ENCODE data around the gene SPI1. TPM values are rescaled to one million over a fixed set of nuclear protein-coding genes. Genes with fewer than 3 reads are reported as not detected.
A peak's percentile ranks its signal among the peaks of the same experiment; 100 is the strongest.

The SPI1 gene
- total RNA-seq, 1 experiment from 2014 or later = not detected

- H3K4me3 ChIP-seq (ENCODE audit: low read depth, low read length) = no peak overlapping the region
- H3K27me3 Mint-ChIP-seq (ENCODE audit: insufficient read depth, unreplicated experiment) = no peaks in the 10 kb centered on the region
- CTCF ChIA-PET = interaction anchor here (0.6 kb wide), 1 partner anchor 375 kb away, joined by 3 read pairs; no protein-coding TSS in a partner anchor
- no peaks in the 10 kb centered on the region for H3K9me3 ChIP-seq
- H3K27me3 ChIP-seq (replicated peaks; ENCODE audit: control insufficient read depth, insufficient read depth, low read length) = no peaks in the 10 kb centered on the region
- H3K4me3 Mint-ChIP-seq (ENCODE audit: unreplicated experiment) = no peak overlapping the region
- no TSS peak for BruUV-seq (replicated peaks)
- no peaks in the 10 kb centered on the region for H3K36me3 ChIP-seq (ENCODE audit: control insufficient read depth, insufficient read depth, low read length)
- DNase-seq = no peak
- H3K4me1 Mint-ChIP-seq (ENCODE audit: low read depth, unreplicated experiment) = peaks cover 10% of the 10 kb centered on the region
- H3K9me3 Mint-ChIP-seq (ENCODE audit: unreplicated experiment) = no peaks in the 10 kb centered on the region
- intact Hi-C loops (cut with micrococcal nuclease; ENCODE audit: unreplicated experiment) = no loop called here
- H3K27ac Mint-ChIP-seq (ENCODE audit: unreplicated experiment) = no peak overlapping the region
- no peaks in the 10 kb centered on the region for H3K36me3 Mint-ChIP-seq (ENCODE audit: insufficient read depth, unreplicated experiment)
- POLR2A ChIA-PET = no interaction called here
- no peak for TF ChIP-seq CTCF (IDR thresholded peaks at IDR 0.05; ENCODE audit: insufficient read depth in 1 of 2, low read depth in 1 of 2, low read length in 1 of 2, severe bottlenecking in 1 of 2, unreplicated experiment in 1 of 2)
- H3K4me1 ChIP-seq = peaks cover 6% of the 10 kb centered on the region; the same call in 1 of the 2 replicates
Observed at GRCh38 chr11:47338396-47339241, 39.7 kb downstream of the SPI1 start.

DNA sequence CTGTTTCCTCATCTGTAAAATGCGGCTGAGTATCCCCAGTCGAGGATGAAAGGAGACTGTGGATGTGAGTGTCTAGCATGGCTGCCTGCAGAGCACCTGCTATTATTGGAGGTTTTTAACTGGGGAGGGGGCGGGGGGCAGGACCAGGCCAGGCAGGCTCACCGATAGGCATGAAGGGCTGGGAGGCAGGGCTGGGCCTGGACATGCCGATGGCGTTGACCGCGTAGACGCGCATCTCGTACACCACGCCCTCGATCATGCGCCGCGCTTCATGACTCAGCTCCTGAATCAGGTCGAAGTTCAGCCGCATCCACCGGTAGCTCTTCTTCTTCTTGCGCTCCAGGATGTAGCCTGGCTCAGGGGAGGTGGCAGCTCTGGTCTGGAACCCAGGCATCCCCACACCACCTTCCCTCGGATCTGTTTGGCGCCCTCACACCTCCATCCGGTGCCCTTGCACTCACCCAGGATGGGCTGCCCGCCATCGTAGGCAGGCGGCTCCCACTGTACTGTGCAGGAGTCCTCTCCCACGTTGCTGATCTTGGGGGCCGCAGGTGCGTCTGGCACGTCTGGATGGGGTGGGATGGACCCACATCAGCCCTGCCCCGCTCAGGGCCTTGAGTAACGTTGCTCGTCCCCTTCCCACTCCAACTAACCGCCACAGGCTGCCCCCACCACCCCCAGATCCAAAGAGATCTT, 41.0 kb downstream of the SPI1 start:
- Mint-ChIP-seq H3K27me3 (ENCODE audit: insufficient read depth, unreplicated experiment) (no peaks in the 10 kb centered on the region), H3K4me1 (ENCODE audit: low read depth, unreplicated experiment) (peaks cover 10% of the 10 kb centered on the region), H3K27ac (ENCODE audit: unreplicated experiment) (no peak overlapping the region), H3K36me3 (ENCODE audit: insufficient read depth, unreplicated experiment) (no peaks in the 10 kb centered on the region), H3K4me3 (ENCODE audit: unreplicated experiment) (no peak overlapping the region), H3K9me3 (ENCODE audit: unreplicated experiment) (no peaks in the 10 kb centered on the region)
- ChIA-PET CTCF (no interaction called here), POLR2A (no interaction called here)
- no peak for TF ChIP-seq CTCF (IDR thresholded peaks at IDR 0.05; ENCODE audit: insufficient read depth in 1 of 2, low read depth in 1 of 2, low read length in 1 of 2, severe bottlenecking in 1 of 2, unreplicated experiment in 1 of 2)
- intact Hi-C loops (cut with micrococcal nuclease; ENCODE audit: unreplicated experiment) = no loop called here
- peak; percentile 36 to 59 for DNase-seq
- H3K4me3 ChIP-seq (ENCODE audit: low read depth, low read length) = no peak overlapping the region
- H3K4me1 ChIP-seq = peaks cover 6% of the 10 kb centered on the region; the same call in 1 of the 2 replicates
- BruUV-seq (replicated peaks) = no TSS peak
- H3K9me3 ChIP-seq = no peaks in the 10 kb centered on the region
- H3K36me3 ChIP-seq (ENCODE audit: control insufficient read depth, insufficient read depth, low read length) = no peaks in the 10 kb centered on the region
- H3K27me3 ChIP-seq (replicated peaks; ENCODE audit: control insufficient read depth, insufficient read depth, low read length) = no peaks in the 10 kb centered on the region

GRCh38 chr11:47336595-47336994, 41.8 kb downstream of the SPI1 start:
- H3K9me3 Mint-ChIP-seq (ENCODE audit: unreplicated experiment) = no peaks in the 10 kb centered on the region
- H3K36me3 Mint-ChIP-seq (ENCODE audit: insufficient read depth, unreplicated experiment) = no peaks in the 10 kb centered on the region
- Histone ChIP-seq H3K27me3 (replicated peaks; ENCODE audit: control insufficient read depth, insufficient read depth, low read length) (no peaks in the 10 kb centered on the region), H3K4me3 (ENCODE audit: low read depth, low read length) (no peak overlapping the region), H3K4me1 (peaks cover 6% of the 10 kb centered on the region; the same call in 1 of the 2 replicates), H3K9me3 (no peaks in the 10 kb centered on the region), H3K36me3 (ENCODE audit: control insufficient read depth, insufficient read depth, low read length) (no peaks in the 10 kb centered on the region)
- intact Hi-C loops (cut with micrococcal nuclease; ENCODE audit: unreplicated experiment) = no loop called here
- DNase-seq = no peak
- no peak for TF ChIP-seq CTCF (IDR thresholded peaks at IDR 0.05; ENCODE audit: insufficient read depth in 1 of 2, low read depth in 1 of 2, low read length in 1 of 2, severe bottlenecking in 1 of 2, unreplicated experiment in 1 of 2)
- no TSS peak for BruUV-seq (replicated peaks)
- H3K27ac Mint-ChIP-seq (ENCODE audit: unreplicated experiment) = no peak overlapping the region
- no peak overlapping the region for H3K4me3 Mint-ChIP-seq (ENCODE audit: unreplicated experiment)
- H3K27me3 Mint-ChIP-seq (ENCODE audit: insufficient read depth, unreplicated experiment) = no peaks in the 10 kb centered on the region
- ChIA-PET POLR2A (no interaction called here), CTCF (no interaction called here)
- H3K4me1 Mint-ChIP-seq (ENCODE audit: low read depth, unreplicated experiment) = peaks cover 10% of the 10 kb centered on the region

Data from Caco-2 (cell line).